ENCODE data around the gene UNC13C. TPM values are rescaled to one million over a fixed set of nuclear protein-coding genes. Genes with fewer than 3 reads are reported as not detected.

UNC13C gene
- total RNA-seq, 1 donor from 2014 or later, result not detected

DNA sequence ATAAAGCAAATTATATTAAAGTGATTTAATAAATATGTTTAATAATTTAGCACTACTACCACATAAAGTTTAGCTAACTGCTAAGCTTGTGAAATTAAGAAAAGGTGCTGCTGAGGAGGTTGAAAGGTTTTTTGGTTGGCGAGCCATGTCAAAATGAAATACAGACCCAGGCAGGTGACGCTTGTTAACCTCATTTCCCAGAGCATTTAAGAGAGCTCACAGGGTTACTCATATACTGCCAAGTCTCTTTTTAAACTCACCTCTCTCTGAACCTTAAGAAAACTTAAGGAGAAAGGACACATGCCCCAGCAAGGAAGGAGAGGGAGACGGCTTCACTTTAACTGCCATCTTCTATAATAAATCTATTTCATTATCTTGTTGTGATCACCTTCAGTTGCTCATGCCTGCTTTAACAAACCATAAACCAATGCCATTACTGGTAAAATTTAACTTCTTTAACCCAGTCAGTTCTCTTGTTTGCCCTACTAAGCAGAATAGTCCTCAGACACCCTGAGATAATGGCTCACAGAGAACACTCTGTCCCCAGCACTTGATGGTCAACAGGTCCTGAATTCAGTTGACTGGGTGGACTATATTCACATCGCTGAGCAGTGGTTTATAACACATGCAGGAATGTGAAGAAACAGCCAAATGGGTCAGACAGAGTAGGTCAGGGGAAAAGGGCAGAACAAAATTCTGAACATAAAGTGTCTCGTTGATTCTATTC, 540.1 kb downstream of the UNC13C start:
- intact Hi-C loops (cut with DNase I), result loop anchor here (10.0 kb wide), 1 partner anchor 1556 kb away; no protein-coding TSS in a partner anchor
- Histone ChIP-seq H3K36me3 (no peaks in the 10 kb centered on the region), H3K9me3 (no peaks in the 10 kb centered on the region), H3K27ac (no peak overlapping the region), H3K27me3 (no peaks in the 10 kb centered on the region), H3K4me1 (no peaks in the 10 kb centered on the region), H3K4me3 (no peak overlapping the region)
- TF ChIP-seq POLR2A (IDR thresholded peaks at IDR 0.05) (no peak), POLR2AphosphoS5 (IDR thresholded peaks at IDR 0.05; ENCODE audit: insufficient read depth in 1 of 2, low read depth in 1 of 2) (no peak)
- TF ChIP-seq, protein P1, sequence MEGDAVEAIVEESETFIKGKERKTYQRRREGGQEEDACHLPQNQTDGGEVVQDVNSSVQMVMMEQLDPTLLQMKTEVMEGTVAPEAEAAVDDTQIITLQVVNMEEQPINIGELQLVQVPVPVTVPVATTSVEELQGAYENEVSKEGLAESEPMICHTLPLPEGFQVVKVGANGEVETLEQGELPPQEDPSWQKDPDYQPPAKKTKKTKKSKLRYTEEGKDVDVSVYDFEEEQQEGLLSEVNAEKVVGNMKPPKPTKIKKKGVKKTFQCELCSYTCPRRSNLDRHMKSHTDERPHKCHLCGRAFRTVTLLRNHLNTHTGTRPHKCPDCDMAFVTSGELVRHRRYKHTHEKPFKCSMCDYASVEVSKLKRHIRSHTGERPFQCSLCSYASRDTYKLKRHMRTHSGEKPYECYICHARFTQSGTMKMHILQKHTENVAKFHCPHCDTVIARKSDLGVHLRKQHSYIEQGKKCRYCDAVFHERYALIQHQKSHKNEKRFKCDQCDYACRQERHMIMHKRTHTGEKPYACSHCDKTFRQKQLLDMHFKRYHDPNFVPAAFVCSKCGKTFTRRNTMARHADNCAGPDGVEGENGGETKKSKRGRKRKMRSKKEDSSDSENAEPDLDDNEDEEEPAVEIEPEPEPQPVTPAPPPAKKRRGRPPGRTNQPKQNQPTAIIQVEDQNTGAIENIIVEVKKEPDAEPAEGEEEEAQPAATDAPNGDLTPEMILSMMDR (IDR thresholded peaks at IDR 0.05), result no peak
- DNase-seq (ENCODE audit: extremely low spot score in 2 of 2), result no peak

DNA sequence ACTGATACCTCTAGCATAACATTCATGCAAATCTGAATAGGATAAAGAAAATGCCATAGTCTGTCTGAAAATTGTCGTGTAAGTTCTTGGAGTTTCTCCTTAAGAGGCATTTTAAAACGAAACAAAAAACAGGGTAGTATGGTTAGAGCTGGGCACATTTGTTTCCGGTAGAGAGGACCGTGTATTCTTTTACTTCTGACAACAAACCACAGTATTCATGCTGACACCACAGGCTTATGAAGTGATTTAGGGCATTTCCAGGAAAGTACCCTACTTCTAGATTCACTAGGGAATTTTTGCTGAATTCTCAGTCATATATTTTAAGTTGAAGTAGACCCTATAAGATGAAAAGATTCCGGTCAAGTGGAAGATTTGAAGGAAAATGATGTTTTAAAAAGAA, 541.3 kb downstream of the UNC13C start:
- Histone ChIP-seq H3K36me3 (no peaks in the 10 kb centered on the region), H3K27ac (no peak overlapping the region), H3K4me3 (no peak overlapping the region), H3K9me3 (no peaks in the 10 kb centered on the region), H3K4me1 (no peaks in the 10 kb centered on the region), H3K27me3 (no peaks in the 10 kb centered on the region)
- TF ChIP-seq POLR2A (IDR thresholded peaks at IDR 0.05) (no peak), POLR2AphosphoS5 (IDR thresholded peaks at IDR 0.05; ENCODE audit: insufficient read depth in 1 of 2, low read depth in 1 of 2) (no peak)
- TF ChIP-seq, protein P1 (IDR thresholded peaks at IDR 0.05), result no peak
- no peak for DNase-seq (ENCODE audit: extremely low spot score in 2 of 2)
- intact Hi-C loops (cut with DNase I), result loop anchor here (10.0 kb wide), 1 partner anchor 1555 kb away; no protein-coding TSS in a partner anchor

DNA sequence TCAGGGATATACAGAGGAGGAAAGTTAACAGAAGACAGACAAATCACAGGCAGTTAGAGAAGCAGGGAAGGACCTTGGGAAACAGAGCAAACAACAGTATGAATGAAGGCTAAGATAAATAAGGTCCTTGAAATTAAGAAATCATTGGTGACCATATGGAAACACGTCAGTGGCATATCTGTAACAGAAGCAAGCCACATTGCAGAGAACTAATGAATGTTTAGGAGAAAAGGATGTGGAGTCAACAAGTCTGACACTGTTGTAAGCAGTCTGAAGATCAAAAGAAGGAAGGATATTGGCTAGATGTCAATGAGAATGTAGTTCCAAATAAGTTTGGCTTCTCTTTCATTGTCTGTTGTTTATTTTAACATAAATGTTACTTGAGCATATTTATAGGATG, 542.4 kb downstream of the UNC13C start:
- TF ChIP-seq POLR2A (IDR thresholded peaks at IDR 0.05), result no peak
- TF ChIP-seq, protein P1 (IDR thresholded peaks at IDR 0.05), result no peak
- no peak for TF ChIP-seq POLR2AphosphoS5 (IDR thresholded peaks at IDR 0.05; ENCODE audit: insufficient read depth in 1 of 2, low read depth in 1 of 2)
- intact Hi-C loops (cut with DNase I), result no loop called here
- no peak for DNase-seq (ENCODE audit: extremely low spot score in 2 of 2)
- Histone ChIP-seq H3K36me3 (no peaks in the 10 kb centered on the region), H3K27me3 (no peaks in the 10 kb centered on the region), H3K4me3 (no peak overlapping the region), H3K9me3 (no peaks in the 10 kb centered on the region), H3K4me1 (no peaks in the 10 kb centered on the region), H3K27ac (no peak overlapping the region)

DNA sequence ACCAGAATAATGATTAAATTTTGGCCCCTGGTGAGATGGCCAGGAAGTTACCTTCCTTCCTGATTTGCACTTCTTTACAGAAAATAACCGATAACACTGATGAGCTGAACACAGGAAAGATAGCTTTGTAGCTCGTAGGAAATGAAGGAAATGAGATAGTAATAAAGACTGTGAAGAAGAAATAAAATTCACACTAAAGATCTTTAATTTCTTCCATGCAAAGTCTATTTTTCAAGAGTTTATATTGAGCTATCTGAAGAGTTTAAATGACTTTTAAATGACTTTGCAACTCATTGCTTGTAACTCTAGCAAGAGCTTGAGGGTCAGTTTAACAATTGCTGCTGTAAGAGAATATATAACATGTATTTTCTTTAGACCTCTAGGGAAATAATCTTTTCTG, 543.0 kb downstream of the UNC13C start:
- Histone ChIP-seq H3K27me3 (no peaks in the 10 kb centered on the region), H3K4me1 (no peaks in the 10 kb centered on the region), H3K4me3 (no peak overlapping the region), H3K9me3 (no peaks in the 10 kb centered on the region), H3K27ac (no peak overlapping the region), H3K36me3 (no peaks in the 10 kb centered on the region)
- no peak for DNase-seq (ENCODE audit: extremely low spot score in 2 of 2)
- TF ChIP-seq, protein P1 (IDR thresholded peaks at IDR 0.05), result no peak
- TF ChIP-seq POLR2A (IDR thresholded peaks at IDR 0.05) (no peak), POLR2AphosphoS5 (IDR thresholded peaks at IDR 0.05; ENCODE audit: insufficient read depth in 1 of 2, low read depth in 1 of 2) (no peak)
- intact Hi-C loops (cut with DNase I), result no loop called here

DNA sequence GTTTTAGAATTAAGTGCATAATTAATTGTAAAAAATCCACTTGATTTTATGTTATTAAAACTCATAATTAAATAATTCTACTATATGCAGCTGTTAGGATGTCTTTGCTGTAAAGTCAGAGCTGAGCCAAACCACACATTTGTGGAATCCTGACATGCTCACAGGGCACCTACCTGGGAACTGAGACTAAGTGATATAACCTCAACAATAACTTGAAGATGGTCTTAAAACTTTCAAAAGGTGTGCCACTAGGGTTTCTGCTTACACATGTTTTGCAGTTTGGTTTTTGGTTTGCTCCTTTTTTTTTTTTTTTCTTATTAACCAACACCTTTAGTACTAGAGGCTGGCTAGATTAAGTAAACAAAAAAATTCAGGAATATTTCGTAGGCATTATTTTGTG, 549.8 kb downstream of the UNC13C start:
- no peak for TF ChIP-seq POLR2AphosphoS5 (IDR thresholded peaks at IDR 0.05; ENCODE audit: insufficient read depth in 1 of 2, low read depth in 1 of 2)
- TF ChIP-seq POLR2A (IDR thresholded peaks at IDR 0.05), result no peak
- TF ChIP-seq, protein P1 (IDR thresholded peaks at IDR 0.05), result no peak
- H3K9me3 ChIP-seq, result no peaks in the 10 kb centered on the region
- no peak overlapping the region for H3K4me3 ChIP-seq
- no peaks in the 10 kb centered on the region for H3K4me1 ChIP-seq
- no peak for DNase-seq (ENCODE audit: extremely low spot score in 2 of 2)
- intact Hi-C loops (cut with DNase I), result no loop called here
- H3K36me3 ChIP-seq, result no peaks in the 10 kb centered on the region
- H3K27ac ChIP-seq, result no peak overlapping the region
- H3K27me3 ChIP-seq, result no peaks in the 10 kb centered on the region

Data from vagina (tissue), 2 donors.